Bronchial epithelial cell (primary cell): ENCODE data around the gene CACNB4. TPM values are rescaled to one million over a fixed set of nuclear protein-coding genes. Genes with fewer than 3 reads are reported as not detected.
"Not testable (repeated sequence)": the region's sequence is repeated elsewhere in the genome, so short reads cannot be mapped to it uniquely, and the experiment has no call there.

Experiments used
- DNase-seq: peaks from one replicate; pipeline ENCODE4 v3.0.0-alpha.2; 2010; ENCODE audit warnings: low read depth
- FAIRE-seq: peaks from 2 replicates; lab custom pipeline; 2011; peaks lifted over from hg19 to GRCh38; lab: Jason Lieb, UNC
- H3K27me3 ChIP-seq: 2 replicates; pipeline ENCODE4 v1.5.1; 2011; ENCODE audit warnings: low read length; ENCODE audit not compliant: control insufficient read depth, insufficient read depth
- H3K36me3 ChIP-seq: 2 replicates; pipeline ENCODE4 v1.5.1; 2011; ENCODE audit warnings: low read length; ENCODE audit not compliant: control insufficient read depth, insufficient read depth
- H3K4me3 ChIP-seq: 2 replicates; pipeline ENCODE4 v1.5.1; 2011; ENCODE audit warnings: mild to moderate bottlenecking, low read depth, low read length, control low read depth
- total RNA-seq: library from RNA; depleted of rRNA; stranded (reverse); fragments of >200 nt; gene quantifications from 2 replicates; pipeline ENCODE4 v1.2.1, GENCODE V29; 2014
- TF ChIP-seq, protein P1 (sequence below): IDR thresholded peaks from 2 replicates; pipeline ENCODE4 v1.5.1; 2011; ENCODE audit warnings: mild to moderate bottlenecking, moderate library complexity, low read length, control low read depth, inconsistent platforms; ENCODE audit not compliant: insufficient read depth, severe bottlenecking

Gene CACNB4
- total RNA-seq, 1 donor from 2014 or later, result 0.53 TPM

- H3K36me3 ChIP-seq, result no peaks in the 10 kb centered on the region
- no peaks in the 10 kb centered on the region for H3K27me3 ChIP-seq
- no peak overlapping the region for H3K4me3 ChIP-seq
- DNase-seq (no peak), FAIRE-seq (no peak)
- TF ChIP-seq, protein P1, sequence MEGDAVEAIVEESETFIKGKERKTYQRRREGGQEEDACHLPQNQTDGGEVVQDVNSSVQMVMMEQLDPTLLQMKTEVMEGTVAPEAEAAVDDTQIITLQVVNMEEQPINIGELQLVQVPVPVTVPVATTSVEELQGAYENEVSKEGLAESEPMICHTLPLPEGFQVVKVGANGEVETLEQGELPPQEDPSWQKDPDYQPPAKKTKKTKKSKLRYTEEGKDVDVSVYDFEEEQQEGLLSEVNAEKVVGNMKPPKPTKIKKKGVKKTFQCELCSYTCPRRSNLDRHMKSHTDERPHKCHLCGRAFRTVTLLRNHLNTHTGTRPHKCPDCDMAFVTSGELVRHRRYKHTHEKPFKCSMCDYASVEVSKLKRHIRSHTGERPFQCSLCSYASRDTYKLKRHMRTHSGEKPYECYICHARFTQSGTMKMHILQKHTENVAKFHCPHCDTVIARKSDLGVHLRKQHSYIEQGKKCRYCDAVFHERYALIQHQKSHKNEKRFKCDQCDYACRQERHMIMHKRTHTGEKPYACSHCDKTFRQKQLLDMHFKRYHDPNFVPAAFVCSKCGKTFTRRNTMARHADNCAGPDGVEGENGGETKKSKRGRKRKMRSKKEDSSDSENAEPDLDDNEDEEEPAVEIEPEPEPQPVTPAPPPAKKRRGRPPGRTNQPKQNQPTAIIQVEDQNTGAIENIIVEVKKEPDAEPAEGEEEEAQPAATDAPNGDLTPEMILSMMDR, result no peak
Observed at GRCh38 chr2:151916632-151917031, 182.2 kb downstream of the CACNB4 start.

DNA sequence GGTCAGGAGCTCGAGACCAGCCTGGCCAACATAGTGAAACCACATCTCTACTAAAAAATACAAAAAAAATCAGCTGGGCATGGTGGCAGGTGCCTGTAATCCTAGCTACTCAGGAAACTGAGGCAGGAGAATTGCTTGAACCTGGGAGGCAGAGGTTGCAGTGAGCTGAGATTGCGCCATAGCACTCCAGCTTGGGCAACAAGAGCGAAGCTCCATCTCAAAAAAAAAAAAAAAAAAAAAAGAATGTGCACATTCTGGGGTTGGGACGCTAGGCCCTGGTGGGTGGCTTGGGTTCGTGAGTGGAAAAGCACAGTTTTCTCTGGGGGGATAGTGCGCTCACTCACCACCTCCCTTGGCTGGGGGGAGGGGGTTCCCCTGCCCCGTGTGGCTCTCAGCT, 183.2 kb downstream of the CACNB4 start:
- DNase-seq, H3K36me3 ChIP-seq, FAIRE-seq, H3K27me3 ChIP-seq, H3K4me3 ChIP-seq: not testable (repeated sequence)

DNA sequence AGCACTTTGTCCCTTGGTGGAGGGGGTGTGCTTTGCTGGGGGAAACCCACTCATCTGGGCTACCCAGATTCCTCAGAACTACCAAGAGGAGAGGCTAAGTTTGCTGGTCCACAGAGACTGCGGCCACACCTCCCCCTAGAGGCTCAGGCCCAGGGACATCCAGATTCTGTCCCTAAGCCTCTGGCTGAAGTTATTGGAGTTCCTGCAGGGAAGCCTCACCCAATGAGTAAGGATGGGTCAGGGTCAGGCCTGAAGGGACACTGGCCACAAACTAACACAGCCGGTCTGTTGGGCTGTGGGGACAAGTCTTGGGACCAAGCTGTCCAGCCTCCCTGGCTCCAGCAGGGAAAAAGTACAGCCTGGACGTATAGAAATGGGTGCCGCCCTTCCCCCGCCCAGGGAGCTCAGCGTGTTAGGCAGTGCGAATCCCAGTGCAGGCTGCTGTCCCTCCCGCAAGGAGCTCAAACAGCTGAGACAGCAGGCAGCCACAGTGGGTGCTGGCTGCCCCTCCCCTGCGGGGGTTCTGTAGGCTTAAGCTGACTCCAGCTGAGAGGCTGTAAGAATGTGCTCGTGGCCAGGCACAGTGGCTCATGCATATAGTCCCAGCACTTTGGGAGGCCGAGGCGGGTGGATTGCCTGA, 183.7 kb downstream of the CACNB4 start:
- Histone ChIP-seq H3K27me3 (no peaks in the 10 kb centered on the region), H3K4me3 (no peak overlapping the region), H3K36me3 (no peaks in the 10 kb centered on the region)
- FAIRE-seq, result no peak
- TF ChIP-seq, protein P1, result no peak
- DNase-seq, result no peak

GRCh38 chr2:151908204-151908882, 190.5 kb downstream of the CACNB4 start:
- TF ChIP-seq, protein P1, result no peak
- DNase-seq (no peak), FAIRE-seq (no peak)
- Histone ChIP-seq H3K27me3 (no peaks in the 10 kb centered on the region), H3K36me3 (no peaks in the 10 kb centered on the region), H3K4me3 (no peak overlapping the region)

- no peaks in the 10 kb centered on the region for H3K36me3 ChIP-seq
- TF ChIP-seq, protein P1, result no peak
- no peaks in the 10 kb centered on the region for H3K27me3 ChIP-seq
- no peak overlapping the region for H3K4me3 ChIP-seq
- DNase-seq (no peak), FAIRE-seq (no peak)
Observed at GRCh38 chr2:151907286-151908203, 191.3 kb downstream of the CACNB4 start.

GRCh38 chr2:151906633-151906998, 192.2 kb downstream of the CACNB4 start:
- peak; percentile 82 for FAIRE-seq
- H3K36me3 ChIP-seq, result no peaks in the 10 kb centered on the region
- no peak overlapping the region for H3K4me3 ChIP-seq
- H3K27me3 ChIP-seq, result no peaks in the 10 kb centered on the region
- TF ChIP-seq, protein P1, result no peak
- no peak for DNase-seq
